Heart right ventricle (tissue), 16 donors: ENCODE results near the gene SMIM1. TPM values are rescaled to one million over a fixed set of nuclear protein-coding genes. Genes with fewer than 3 reads are reported as not detected.
"Not testable (repeated sequence)": the region's sequence is repeated elsewhere in the genome, so short reads cannot be mapped to it uniquely, and the experiment has no call there.

Experiments
- ATAC-seq, 8 donors: fragments of 200-7000 bp; cut with Tn5 transposase; one replicate each; pipeline ENCODE4 v1.9.1; 2020; ENCODE audit warnings: mild to moderate bottlenecking in 8 of 8, moderate library complexity in 8 of 8, moderate number of reproducible peaks in 1 of 8
- DNase-seq, 2 donors: peaks; one replicate each; pipeline ENCODE4 v3.0.0-alpha.2; 2020
- H3K27ac ChIP-seq, 10 donors: fragments of 200-600 bp; sonication (generic) in 2 of 10; one replicate each; pipeline versions ENCODE4 v1.5.0 to v1.8.0; 2020 to 2022; ENCODE audit warnings: mild to moderate bottlenecking in 3 of 10
- H3K27me3 ChIP-seq, 7 donors: fragments of 200-600 bp; one replicate each; pipeline ENCODE4 v1.8.0; 2021 to 2022; ENCODE audit warnings: mild to moderate bottlenecking in 2 of 7
- H3K36me3 ChIP-seq, 9 donors: fragments of 200-600 bp; sonication (generic) in 1 of 9; one replicate each; pipeline versions ENCODE4 v1.5.0 to v1.8.0; 2020 to 2022; ENCODE audit warnings: mild to moderate bottlenecking in 2 of 9
- H3K4me1 ChIP-seq, 9 donors: fragments of 200-600 bp; sonication (generic) in 1 of 9; one replicate each; pipeline versions ENCODE4 v1.5.0 to v1.8.0; 2020 to 2022; ENCODE audit warnings: mild to moderate bottlenecking in 4 of 9
- H3K4me3 ChIP-seq, 10 donors: fragments of 200-600 bp; sonication (generic) in 2 of 10; one replicate each; pipeline versions ENCODE4 v1.5.0 to v1.8.0; 2020 to 2022; ENCODE audit warnings: mild to moderate bottlenecking in 7 of 10, moderate library complexity in 2 of 10
- H3K9me3 ChIP-seq, 11 donors: fragments of 200-600 bp in 10 of 11; sonication (generic) in 2 of 11; one replicate each; pipeline versions ENCODE4 v1.5.0 to v1.8.0; 2013 to 2022; ENCODE audit warnings: mild to moderate bottlenecking in 2 of 11, control low read depth in 1 of 11, moderate library complexity in 1 of 11
- CTCF ChIP-seq, 9 donors: fragments of 200-600 bp; sonication (generic) in 2 of 9; IDR thresholded peaks; one replicate each; pipeline versions ENCODE4 v1.5.0 to v1.8.0; 2021 to 2022; ENCODE audit warnings: antibody characterized with exemption in 9 of 9, mild to moderate bottlenecking in 5 of 9, moderate library complexity in 1 of 9
- WGBS, 2 donors: extraction: QIAGEN DNeasy Blood & Tissue Kit; methylation state at CpG; one replicate each; pipeline ENCODE4 v1.1.7; 2013; ENCODE audit warnings: inconsistent platforms in 1 of 2; 5-methylcytosine and 5-hydroxymethylcytosine counted together
- intact Hi-C, 10 donors: fragments of 100-400 bp; cut with DNase I; formaldehyde crosslinking; loops; one replicate each; pipeline versions ENCODE4 v1.11.1 to v1.14.2; 2022
- polyA plus RNA-seq, 2 donors: library from polyadenylated mRNA; stranded (reverse); fragments of 200-250 nt; gene quantifications; one replicate each; pipeline ENCODE4 v1.2.3, GENCODE V29; 2013
- total RNA-seq, 10 donors: library from RNA; stranded (reverse); fragmentation: NEBNext Ultra II Directional in 3 of 10; extraction: Animal tissue kit (Norgen Biotek cat#: 25700) in 3 of 10; gene quantifications; one replicate each; pipeline versions ENCODE4 v1.2.1 to v1.2.4, GENCODE V29; 2021 to 2023
- donor health status: Arrhythmogenic right ventricular cardiomyopathy.
- donor health status: ischemic (EF 13 %, LVEDD 7.1; RV severe dilation, severe dysfunction).
- donor health status: healthy with polysubstance abuse.
- donor health status: DM: no; HTN: yes; CAD: no.
- donor health status: DM: no; HTN: no; CAD: no.
- donor health status: ischemic (EF 25% LVEDD 6.9; RV normal size, moderate dysfunction).
- donor health status: ischemic (EF 25% LVEDD 5.7; RV mildly dilated, moderate dysfunction).
- donor health status: healthy.
- donor health status: DM: yes; HTN: yes; CAD: no.
- donor health status: Ischemic cardiomyopathy.
- donor health status: ischemic (EF 35%, LVEDD 5.7; RV mildly dilated, moderate dysfunction).
- donor health status: nonischemic (EF 11% LVEDD 7.7; RV severe dilation, severe dysfunction).
- donor health status: DM: yes; HTN: yes; CAD: no.
- donor health status: PGD.
- donor health status: ischemic (EF 29% LVEDD 5.4; RV normal size, mild dysfunction).
- donor health status: nonischemic (EF 23%, LVEDD 6.1; RV moderate dilation, normal function).

SMIM1 gene
- total and polyA plus RNA-seq, 12 donors, result 4.0 to 33.9 (median 9.7) TPM

GRCh38 chr1:3803905-3804626, 31.5 kb downstream of the SMIM1 start:
- WGBS, 2 donors, result 42 to 45% methylated on average over 19 of the region's 19 CpGs
- ATAC-seq, result no peak
- no peaks in the 10 kb centered on the region for H3K4me1 ChIP-seq
- DNase-seq, result no peak
- no peak overlapping the region for H3K27ac ChIP-seq
- peak overlapping the region in 1 of 10 donors; percentile 0 for H3K4me3 ChIP-seq
- peaks cover 0 to 4% (median 0%) of the 10 kb centered on the region in 11 donors for H3K9me3 ChIP-seq
- intact Hi-C loops, result no loop called here
- no peaks in the 10 kb centered on the region for H3K36me3 ChIP-seq
- no peak for TF ChIP-seq CTCF (IDR thresholded peaks at IDR 0.05)
- peaks cover 0 to 53% (median 12%) of the 10 kb centered on the region in 7 donors for H3K27me3 ChIP-seq

DNA sequence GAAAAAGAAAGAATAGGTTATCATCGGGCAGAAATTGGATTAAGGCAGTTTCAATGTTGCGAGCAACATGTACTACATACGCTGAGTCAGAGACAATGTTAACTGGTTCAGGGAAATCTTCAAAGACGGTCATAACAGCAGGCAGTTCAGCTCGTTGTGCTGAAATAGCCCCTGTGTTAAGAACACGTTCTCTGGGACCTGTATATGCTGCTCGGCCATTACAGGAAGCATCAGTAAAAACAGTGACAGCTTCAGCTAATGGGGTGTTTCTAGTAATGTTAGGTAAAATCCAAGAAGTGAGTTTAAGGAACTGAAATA, 32.0 kb downstream of the SMIM1 start:
- H3K4me1 ChIP-seq, H3K27ac ChIP-seq, DNase-seq, intact Hi-C loops, ATAC-seq, H3K4me3 ChIP-seq, H3K36me3 ChIP-seq, H3K9me3 ChIP-seq: not testable (repeated sequence)
- peaks cover 0 to 53% (median 12%) of the 10 kb centered on the region in 7 donors for H3K27me3 ChIP-seq
- 62% methylated on average over 7 of the region's 7 CpGs for WGBS, 2 donors

GRCh38 chr1:3805038-3805437, 32.5 kb downstream of the SMIM1 start:
- Histone ChIP-seq H3K4me1 (no peaks in the 10 kb centered on the region), H3K27me3 (peaks cover 0 to 51% (median 12%) of the 10 kb centered on the region in 7 donors), H3K36me3 (no peaks in the 10 kb centered on the region), H3K9me3 (peaks cover 0 to 4% (median 0%) of the 10 kb centered on the region in 11 donors), H3K27ac (no peak overlapping the region), H3K4me3 (no peak overlapping the region)
- ATAC-seq, result no peak
- no peak for TF ChIP-seq CTCF (IDR thresholded peaks at IDR 0.05)
- intact Hi-C loops, result no loop called here
- 85 to 90% methylated on average over 11 of the region's 11 CpGs for WGBS, 2 donors
- DNase-seq, result no peak

DNA sequence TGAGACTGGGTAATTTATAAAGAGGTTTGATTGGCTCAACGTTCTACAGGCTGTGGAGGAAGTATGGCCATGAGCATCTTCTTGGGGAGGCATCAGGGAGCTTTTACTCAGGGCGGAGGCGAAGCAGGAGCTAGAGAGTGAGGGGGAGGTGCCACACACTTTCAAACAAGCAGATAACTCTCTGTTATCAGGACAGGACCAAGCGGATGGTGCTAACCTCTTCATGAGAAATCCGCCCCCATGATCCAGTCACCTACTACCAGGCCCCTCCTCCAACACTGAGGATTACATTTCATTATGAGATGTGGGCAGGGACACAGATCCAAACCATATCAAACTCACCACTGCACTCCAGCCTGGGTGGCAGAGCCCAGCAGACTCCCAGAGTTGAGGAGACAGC, 35.2 kb downstream of the SMIM1 start:
- no peaks in the 10 kb centered on the region for H3K4me1 ChIP-seq
- H3K27ac ChIP-seq, result no peak overlapping the region

More for the DNA sequence above, 35.2 kb downstream of the SMIM1 start:
- H3K4me3 ChIP-seq, result no peak overlapping the region
- intact Hi-C loops, result no loop called here
- H3K9me3 ChIP-seq, result peaks cover 0 to 4% (median 0%) of the 10 kb centered on the region in 11 donors
- no peaks in the 10 kb centered on the region for H3K36me3 ChIP-seq
- DNase-seq (no peak), ATAC-seq (no peak)
- TF ChIP-seq CTCF (IDR thresholded peaks at IDR 0.05), result no peak
- 79 to 85% methylated on average over 5 of the region's 5 CpGs for WGBS, 2 donors
- peaks cover 0 to 36% (median 8%) of the 10 kb centered on the region in 7 donors for H3K27me3 ChIP-seq
